HepG2 (cell line): ENCODE results near the gene KAZN. TPM values are rescaled to one million over a fixed set of nuclear protein-coding genes. Genes with fewer than 3 reads are reported as not detected.

Experiments
- ATF7 ChIP-seq, 2 experiments: fragments of 450-650 bp in 1 of 2; sonication (generic) in 1 of 2; formaldehyde crosslinking in 1 of 2; IDR thresholded peaks; 2 replicates each; pipeline versions ENCODE4 v1.4.0 to v1.6.1; 2016 to 2020; ENCODE audit warnings: antibody characterized with exemption in 1 of 2, mild to moderate bottlenecking in 1 of 2, missing genetic modification reagents in 1 of 2
- CREB1 ChIP-seq, 2 experiments: fragments of 450-650 bp in 1 of 2; IDR thresholded peaks; 2 replicates each; pipeline ENCODE4 v1.6.1; 2016 to 2017; ENCODE audit warnings: control low read depth in 1 of 2, mild to moderate bottlenecking in 1 of 2, missing compliant biosample characterization in 1 of 2, missing genetic modification characterization in 1 of 2
- HNRNPLL ChIP-seq: fragments of 200-400 bp; formaldehyde crosslinking; IDR thresholded peaks from 2 replicates; pipeline ENCODE4 v1.6.1; 2017; ENCODE audit warnings: mild to moderate bottlenecking, low read depth, low read length; ENCODE audit not compliant: poor library complexity, severe bottlenecking
- IRF1 ChIP-seq: sonication (generic); formaldehyde crosslinking; IDR thresholded peaks from 2 replicates; pipeline ENCODE4 v1.4.0; 2020; ENCODE audit warnings: low read depth, mild to moderate bottlenecking, missing genetic modification reagents
- THAP7 ChIP-seq: sonication (generic); formaldehyde crosslinking; IDR thresholded peaks from 2 replicates; pipeline ENCODE4 v1.8.1; 2023; ENCODE audit warnings: mild to moderate bottlenecking, missing genetic modification reagents
- ZBTB4 ChIP-seq: sonication (generic); formaldehyde crosslinking; IDR thresholded peaks from 2 replicates; pipeline ENCODE4 v1.4.0; 2020; ENCODE audit warnings: missing genetic modification reagents, mild to moderate bottlenecking, borderline replicate concordance
- ZNF546 ChIP-seq: sonication (generic); formaldehyde crosslinking; conservative IDR thresholded peaks from 2 replicates; pipeline ENCODE4 v1.8.1; 2023; ENCODE audit warnings: mild to moderate bottlenecking, missing genetic modification reagents
- ZNF841 ChIP-seq: sonication (generic); formaldehyde crosslinking; IDR thresholded peaks from 2 replicates; pipeline ENCODE4 v1.8.1; 2023; ENCODE audit warnings: missing genetic modification reagents, borderline replicate concordance
- polyA plus RNA-seq, 8 experiments: library from polyadenylated mRNA; depleted of rRNA in 3 of 8; stranded (reverse) in 7 of 8; unstranded in 1 of 8; fragments of >200 nt; fragmentation: Illumina TruSeq in 4 of 8; extraction: Trizol in 4 of 8; gene quantifications; 2 replicates each; pipeline versions ENCODE4 v1.2.1 to v1.2.3, GENCODE V29; 2011 to 2016; ENCODE audit warnings: low read depth in 4 of 8, missing spikeins in 1 of 8, mixed read lengths in 1 of 8; ENCODE audit not compliant: insufficient read depth in 1 of 8
- total RNA-seq, 5 experiments: library from RNA; depleted of rRNA; stranded (reverse); fragments of >200 nt; fragmentation: Illumina TruSeq; extraction: Trizol; gene quantifications; 2 replicates each; pipeline ENCODE4 v1.2.3, GENCODE V29; 2016; ENCODE audit warnings: low read depth in 1 of 5
- TF ChIP-seq, protein P1 (sequence below): sonication (generic); formaldehyde crosslinking; IDR thresholded peaks from 2 replicates; pipeline ENCODE4 v1.4.0; 2020; ENCODE audit warnings: missing genetic modification reagents

KAZN gene
- total and polyA plus RNA-seq, 2 of the 13 experiments (the other 11 are each of a cell fraction or from before 2014, with no cell fraction given), result 10.4 to 13.5 TPM

GRCh38 chr1:14600405-14601112 lies 2.1 kb downstream of the KAZN start (continued):
- TF ChIP-seq ZBTB4 (CRISPR knock-in tag) (no peak), HNRNPLL (no peak), IRF1 (CRISPR knock-in tag) (no peak), CREB1 (IDR thresholded peaks at IDR 0.05) (0 out of 2 replicates have a peak, but pooled peaks have one; percentile 43), CREB1 (CRISPR knock-in tag; IDR thresholded peaks at IDR 0.05) (no peak), ZNF546 (CRISPR knock-in tag) (no peak), ZNF841 (CRISPR knock-in tag) (no peak), ATF7 (IDR thresholded peaks at IDR 0.05) (peak; percentile 87), ATF7 (CRISPR knock-in tag; IDR thresholded peaks at IDR 0.05) (no peak), THAP7 (CRISPR knock-in tag) (no peak)
- TF ChIP-seq, protein P1, sequence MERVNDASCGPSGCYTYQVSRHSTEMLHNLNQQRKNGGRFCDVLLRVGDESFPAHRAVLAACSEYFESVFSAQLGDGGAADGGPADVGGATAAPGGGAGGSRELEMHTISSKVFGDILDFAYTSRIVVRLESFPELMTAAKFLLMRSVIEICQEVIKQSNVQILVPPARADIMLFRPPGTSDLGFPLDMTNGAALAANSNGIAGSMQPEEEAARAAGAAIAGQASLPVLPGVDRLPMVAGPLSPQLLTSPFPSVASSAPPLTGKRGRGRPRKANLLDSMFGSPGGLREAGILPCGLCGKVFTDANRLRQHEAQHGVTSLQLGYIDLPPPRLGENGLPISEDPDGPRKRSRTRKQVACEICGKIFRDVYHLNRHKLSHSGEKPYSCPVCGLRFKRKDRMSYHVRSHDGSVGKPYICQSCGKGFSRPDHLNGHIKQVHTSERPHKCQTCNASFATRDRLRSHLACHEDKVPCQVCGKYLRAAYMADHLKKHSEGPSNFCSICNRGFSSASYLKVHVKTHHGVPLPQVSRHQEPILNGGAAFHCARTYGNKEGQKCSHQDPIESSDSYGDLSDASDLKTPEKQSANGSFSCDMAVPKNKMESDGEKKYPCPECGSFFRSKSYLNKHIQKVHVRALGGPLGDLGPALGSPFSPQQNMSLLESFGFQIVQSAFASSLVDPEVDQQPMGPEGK (CRISPR knock-in tag), result no peak
